HepG2 (cell line): Measurements from ENCODE around the gene EFNA2. TPM values are rescaled to one million over a fixed set of nuclear protein-coding genes. Genes with fewer than 3 reads are reported as not detected.

Experiments used
- ARNT2 ChIP-seq: sonication (generic); formaldehyde crosslinking; IDR thresholded peaks from 2 replicates; pipeline ENCODE4 v1.8.0; 2022; ENCODE audit warnings: mild to moderate bottlenecking, low read depth, missing genetic modification reagents, moderate library complexity
- GATAD1 ChIP-seq: IDR thresholded peaks from 2 replicates; pipeline ENCODE4 v1.6.1; 2016; ENCODE audit warnings: missing genetic modification reagents, missing compliant biosample characterization
- GTF2F1 ChIP-seq: fragments of 150-350 bp; IDR thresholded peaks from 2 replicates; pipeline ENCODE4 v1.6.1; 2014; ENCODE audit warnings: low read length
- MIER3 ChIP-seq: IDR thresholded peaks from 2 replicates; pipeline ENCODE4 v1.6.1; 2016; ENCODE audit warnings: missing compliant biosample characterization, borderline replicate concordance
- NFE2L2 ChIP-seq: fragments of 150-350 bp; IDR thresholded peaks from 2 replicates; pipeline ENCODE4 v1.6.1; 2014; ENCODE audit warnings: low read length
- XRCC5 ChIP-seq: fragments of 200-400 bp; formaldehyde crosslinking; optimal IDR thresholded peaks from 2 replicates; pipeline ENCODE3; 2017; ENCODE audit warnings: mild to moderate bottlenecking, low read length
- ZNF121 ChIP-seq: sonication (generic); formaldehyde crosslinking; IDR thresholded peaks from 2 replicates; pipeline ENCODE4 v1.5.0; 2020; ENCODE audit warnings: mild to moderate bottlenecking, missing genetic modification reagents
- ZNF263 ChIP-seq: sonication (generic); formaldehyde crosslinking; IDR thresholded peaks from 2 replicates; pipeline ENCODE4 v1.4.0; 2020; ENCODE audit warnings: missing genetic modification reagents
- ZSCAN20 ChIP-seq: sonication (generic); formaldehyde crosslinking; IDR thresholded peaks from 2 replicates; pipeline ENCODE4 v1.4.0; 2020; ENCODE audit warnings: missing genetic modification reagents, mild to moderate bottlenecking, borderline replicate concordance
- polyA plus RNA-seq, 8 experiments: library from polyadenylated mRNA; depleted of rRNA in 3 of 8; stranded (reverse) in 7 of 8; unstranded in 1 of 8; fragments of >200 nt; fragmentation: Illumina TruSeq in 4 of 8; extraction: Trizol in 4 of 8; gene quantifications; 2 replicates each; pipeline versions ENCODE4 v1.2.1 to v1.2.3, GENCODE V29; 2011 to 2016; ENCODE audit warnings: low read depth in 4 of 8, missing spikeins in 1 of 8, mixed read lengths in 1 of 8; ENCODE audit not compliant: insufficient read depth in 1 of 8
- total RNA-seq, 5 experiments: library from RNA; depleted of rRNA; stranded (reverse); fragments of >200 nt; fragmentation: Illumina TruSeq; extraction: Trizol; gene quantifications; 2 replicates each; pipeline ENCODE4 v1.2.3, GENCODE V29; 2016; ENCODE audit warnings: low read depth in 1 of 5
- TF ChIP-seq, protein P1 (sequence below): sonication (generic); formaldehyde crosslinking; conservative IDR thresholded peaks from 2 replicates; pipeline ENCODE4 v1.4.0; 2020; ENCODE audit warnings: missing genetic modification reagents
- TF ChIP-seq, protein P2 (sequence below): sonication (generic); formaldehyde crosslinking; IDR thresholded peaks from 2 replicates; pipeline ENCODE4 v1.4.0; 2020; ENCODE audit warnings: mild to moderate bottlenecking, missing genetic modification reagents
- TF ChIP-seq, protein P3 (sequence below): sonication (generic); formaldehyde crosslinking; IDR thresholded peaks from 2 replicates; pipeline ENCODE4 v1.5.0; 2020; ENCODE audit warnings: mild to moderate bottlenecking, missing genetic modification reagents, borderline replicate concordance
- TF ChIP-seq, protein P4 (sequence below): sonication (generic); formaldehyde crosslinking; IDR thresholded peaks from 2 replicates; pipeline ENCODE4 v1.8.0; 2022; ENCODE audit warnings: missing genetic modification reagents, mild to moderate bottlenecking, inconsistent platforms, borderline replicate concordance

The EFNA2 gene
- total and polyA plus RNA-seq, 2 of the 13 experiments (the other 11 are each of a cell fraction or from before 2014, with no cell fraction given) = 6.0 to 9.9 TPM

DNA sequence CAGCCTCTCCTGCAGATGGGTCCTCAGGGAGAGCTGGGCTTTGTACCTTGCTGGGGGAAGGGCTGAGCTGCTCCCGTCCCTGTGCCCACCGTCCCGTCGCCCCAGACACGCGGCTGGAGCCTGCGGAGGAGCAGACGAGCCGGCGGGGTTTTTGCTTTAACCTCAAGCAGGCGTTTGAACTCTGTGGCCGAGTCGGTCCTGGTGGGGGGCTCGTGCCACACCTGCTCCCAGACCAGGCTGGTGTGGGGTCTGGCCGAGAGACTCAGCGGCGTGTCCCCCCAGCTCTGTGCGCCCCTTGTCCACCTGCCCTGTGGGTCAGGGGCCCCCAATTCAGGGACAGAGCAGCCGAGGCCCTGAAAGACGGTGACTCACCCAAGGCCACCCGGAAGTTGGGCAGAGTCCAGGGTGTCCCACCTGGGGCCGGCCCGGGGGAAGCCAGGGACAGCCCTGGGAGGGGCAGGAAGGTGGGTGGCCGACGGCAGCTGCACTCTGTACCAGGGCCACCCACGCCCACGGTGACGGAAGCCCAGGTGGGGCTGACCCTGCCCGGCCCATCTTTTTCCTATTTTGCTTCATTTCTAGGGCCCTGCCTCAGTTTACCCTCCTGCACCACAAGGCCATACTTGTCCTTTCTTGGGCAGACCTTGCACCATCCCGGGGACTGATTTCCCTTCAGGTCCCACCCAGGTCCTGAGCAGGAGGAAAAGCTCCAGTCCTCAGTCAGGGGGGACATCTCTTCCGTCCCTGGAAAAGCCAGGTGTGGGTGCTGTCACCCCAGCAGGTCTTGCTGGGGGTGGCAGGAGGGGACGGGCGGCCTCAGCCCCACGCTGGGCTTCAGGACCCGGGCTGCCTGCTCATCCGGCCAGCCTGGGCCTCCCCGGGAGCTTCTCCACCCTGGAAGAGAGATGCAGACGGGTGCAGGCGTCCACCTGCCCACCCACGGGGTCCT, 5.3 kb downstream of the EFNA2 start (continued):
- TF ChIP-seq, protein P1, sequence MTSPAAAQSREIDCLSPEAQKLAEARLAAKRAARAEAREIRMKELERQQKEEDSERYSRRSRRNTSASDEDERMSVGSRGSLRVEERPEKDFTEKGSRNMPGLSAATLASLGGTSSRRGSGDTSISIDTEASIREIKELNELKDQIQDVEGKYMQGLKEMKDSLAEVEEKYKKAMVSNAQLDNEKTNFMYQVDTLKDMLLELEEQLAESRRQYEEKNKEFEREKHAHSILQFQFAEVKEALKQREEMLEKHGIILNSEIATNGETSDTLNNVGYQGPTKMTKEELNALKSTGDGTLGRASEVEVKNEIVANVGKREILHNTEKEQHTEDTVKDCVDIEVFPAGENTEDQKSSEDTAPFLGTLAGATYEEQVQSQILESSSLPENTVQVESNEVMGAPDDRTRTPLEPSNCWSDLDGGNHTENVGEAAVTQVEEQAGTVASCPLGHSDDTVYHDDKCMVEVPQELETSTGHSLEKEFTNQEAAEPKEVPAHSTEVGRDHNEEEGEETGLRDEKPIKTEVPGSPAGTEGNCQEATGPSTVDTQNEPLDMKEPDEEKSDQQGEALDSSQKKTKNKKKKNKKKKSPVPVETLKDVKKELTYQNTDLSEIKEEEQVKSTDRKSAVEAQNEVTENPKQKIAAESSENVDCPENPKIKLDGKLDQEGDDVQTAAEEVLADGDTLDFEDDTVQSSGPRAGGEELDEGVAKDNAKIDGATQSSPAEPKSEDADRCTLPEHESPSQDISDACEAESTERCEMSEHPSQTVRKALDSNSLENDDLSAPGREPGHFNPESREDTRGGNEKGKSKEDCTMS (CRISPR knock-in tag) = no peak
- TF ChIP-seq GATAD1 (peak; percentile 80), MIER3 (CRISPR knock-in tag) (peak; percentile 81; the same call in 1 of the 2 replicates), ZNF121 (CRISPR knock-in tag) (0 out of 2 replicates have a peak, but pooled peaks have one; percentile 57), XRCC5 (peak; percentile 66), ZSCAN20 (0 out of 2 replicates have a peak, but pooled peaks have one; percentile 80), ZNF263 (CRISPR knock-in tag) (peak; percentile 63), ARNT2 (CRISPR knock-in tag) (peak; percentile 78), GTF2F1 (0 out of 2 replicates have a peak, but pooled peaks have one; percentile 12), NFE2L2 (no peak)
- TF ChIP-seq, protein P2, sequence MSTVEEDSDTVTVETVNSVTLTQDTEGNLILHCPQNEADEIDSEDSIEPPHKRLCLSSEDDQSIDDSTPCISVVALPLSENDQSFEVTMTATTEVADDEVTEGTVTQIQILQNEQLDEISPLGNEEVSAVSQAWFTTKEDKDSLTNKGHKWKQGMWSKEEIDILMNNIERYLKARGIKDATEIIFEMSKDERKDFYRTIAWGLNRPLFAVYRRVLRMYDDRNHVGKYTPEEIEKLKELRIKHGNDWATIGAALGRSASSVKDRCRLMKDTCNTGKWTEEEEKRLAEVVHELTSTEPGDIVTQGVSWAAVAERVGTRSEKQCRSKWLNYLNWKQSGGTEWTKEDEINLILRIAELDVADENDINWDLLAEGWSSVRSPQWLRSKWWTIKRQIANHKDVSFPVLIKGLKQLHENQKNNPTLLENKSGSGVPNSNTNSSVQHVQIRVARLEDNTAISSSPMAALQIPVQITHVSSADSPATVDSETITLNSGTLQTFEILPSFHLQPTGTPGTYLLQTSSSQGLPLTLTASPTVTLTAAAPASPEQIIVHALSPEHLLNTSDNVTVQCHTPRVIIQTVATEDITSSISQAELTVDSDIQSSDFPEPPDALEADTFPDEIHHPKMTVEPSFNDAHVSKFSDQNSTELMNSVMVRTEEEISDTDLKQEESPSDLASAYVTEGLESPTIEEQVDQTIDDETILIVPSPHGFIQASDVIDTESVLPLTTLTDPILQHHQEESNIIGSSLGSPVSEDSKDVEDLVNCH (CRISPR knock-in tag) = no peak
- TF ChIP-seq, protein P3, sequence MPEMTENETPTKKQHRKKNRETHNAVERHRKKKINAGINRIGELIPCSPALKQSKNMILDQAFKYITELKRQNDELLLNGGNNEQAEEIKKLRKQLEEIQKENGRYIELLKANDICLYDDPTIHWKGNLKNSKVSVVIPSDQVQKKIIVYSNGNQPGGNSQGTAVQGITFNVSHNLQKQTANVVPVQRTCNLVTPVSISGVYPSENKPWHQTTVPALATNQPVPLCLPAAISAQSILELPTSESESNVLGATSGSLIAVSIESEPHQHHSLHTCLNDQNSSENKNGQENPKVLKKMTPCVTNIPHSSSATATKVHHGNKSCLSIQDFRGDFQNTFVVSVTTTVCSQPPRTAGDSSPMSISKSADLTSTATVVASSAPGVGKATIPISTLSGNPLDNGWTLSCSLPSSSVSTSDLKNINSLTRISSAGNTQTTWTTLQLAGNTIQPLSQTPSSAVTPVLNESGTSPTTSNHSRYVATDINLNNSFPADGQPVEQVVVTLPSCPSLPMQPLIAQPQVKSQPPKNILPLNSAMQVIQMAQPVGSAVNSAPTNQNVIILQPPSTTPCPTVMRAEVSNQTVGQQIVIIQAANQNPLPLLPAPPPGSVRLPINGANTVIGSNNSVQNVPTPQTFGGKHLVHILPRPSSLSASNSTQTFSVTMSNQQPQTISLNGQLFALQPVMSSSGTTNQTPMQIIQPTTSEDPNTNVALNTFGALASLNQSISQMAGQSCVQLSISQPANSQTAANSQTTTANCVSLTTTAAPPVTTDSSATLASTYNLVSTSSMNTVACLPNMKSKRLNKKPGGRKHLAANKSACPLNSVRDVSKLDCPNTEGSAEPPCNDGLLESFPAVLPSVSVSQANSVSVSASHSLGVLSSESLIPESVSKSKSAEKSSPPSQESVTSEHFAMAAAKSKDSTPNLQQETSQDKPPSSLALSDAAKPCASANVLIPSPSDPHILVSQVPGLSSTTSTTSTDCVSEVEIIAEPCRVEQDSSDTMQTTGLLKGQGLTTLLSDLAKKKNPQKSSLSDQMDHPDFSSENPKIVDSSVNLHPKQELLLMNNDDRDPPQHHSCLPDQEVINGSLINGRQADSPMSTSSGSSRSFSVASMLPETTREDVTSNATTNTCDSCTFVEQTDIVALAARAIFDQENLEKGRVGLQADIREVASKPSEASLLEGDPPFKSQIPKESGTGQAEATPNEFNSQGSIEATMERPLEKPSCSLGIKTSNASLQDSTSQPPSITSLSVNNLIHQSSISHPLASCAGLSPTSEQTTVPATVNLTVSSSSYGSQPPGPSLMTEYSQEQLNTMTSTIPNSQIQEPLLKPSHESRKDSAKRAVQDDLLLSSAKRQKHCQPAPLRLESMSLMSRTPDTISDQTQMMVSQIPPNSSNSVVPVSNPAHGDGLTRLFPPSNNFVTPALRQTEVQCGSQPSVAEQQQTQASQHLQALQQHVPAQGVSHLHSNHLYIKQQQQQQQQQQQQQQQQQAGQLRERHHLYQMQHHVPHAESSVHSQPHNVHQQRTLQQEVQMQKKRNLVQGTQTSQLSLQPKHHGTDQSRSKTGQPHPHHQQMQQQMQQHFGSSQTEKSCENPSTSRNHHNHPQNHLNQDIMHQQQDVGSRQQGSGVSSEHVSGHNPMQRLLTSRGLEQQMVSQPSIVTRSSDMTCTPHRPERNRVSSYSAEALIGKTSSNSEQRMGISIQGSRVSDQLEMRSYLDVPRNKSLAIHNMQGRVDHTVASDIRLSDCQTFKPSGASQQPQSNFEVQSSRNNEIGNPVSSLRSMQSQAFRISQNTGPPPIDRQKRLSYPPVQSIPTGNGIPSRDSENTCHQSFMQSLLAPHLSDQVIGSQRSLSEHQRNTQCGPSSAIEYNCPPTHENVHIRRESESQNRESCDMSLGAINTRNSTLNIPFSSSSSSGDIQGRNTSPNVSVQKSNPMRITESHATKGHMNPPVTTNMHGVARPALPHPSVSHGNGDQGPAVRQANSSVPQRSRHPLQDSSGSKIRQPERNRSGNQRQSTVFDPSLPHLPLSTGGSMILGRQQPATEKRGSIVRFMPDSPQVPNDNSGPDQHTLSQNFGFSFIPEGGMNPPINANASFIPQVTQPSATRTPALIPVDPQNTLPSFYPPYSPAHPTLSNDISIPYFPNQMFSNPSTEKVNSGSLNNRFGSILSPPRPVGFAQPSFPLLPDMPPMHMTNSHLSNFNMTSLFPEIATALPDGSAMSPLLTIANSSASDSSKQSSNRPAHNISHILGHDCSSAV (CRISPR knock-in tag) = no peak
- TF ChIP-seq, protein P4, sequence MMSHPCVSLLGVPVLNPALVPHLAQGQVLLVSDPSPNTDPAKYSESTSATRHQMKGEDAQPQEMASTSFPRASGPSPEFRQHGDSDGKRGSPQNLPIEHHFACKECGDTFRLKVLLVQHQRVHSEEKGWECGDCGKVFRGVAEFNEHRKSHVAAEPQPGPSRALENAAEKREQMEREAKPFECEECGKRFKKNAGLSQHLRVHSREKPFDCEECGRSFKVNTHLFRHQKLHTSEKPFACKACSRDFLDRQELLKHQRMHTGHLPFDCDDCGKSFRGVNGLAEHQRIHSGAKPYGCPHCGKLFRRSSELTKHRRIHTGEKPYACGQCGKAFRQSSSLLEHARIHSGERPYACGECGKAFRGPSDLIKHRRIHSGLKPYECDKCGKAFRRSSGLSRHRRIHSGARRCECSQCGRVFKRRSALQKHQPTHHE (CRISPR knock-in tag) = no peak
